ENCODE results near the gene TMEM145.
A peak's percentile ranks its signal among the peaks of the same experiment; 100 is the strongest.

The TMEM145 gene

DNA sequence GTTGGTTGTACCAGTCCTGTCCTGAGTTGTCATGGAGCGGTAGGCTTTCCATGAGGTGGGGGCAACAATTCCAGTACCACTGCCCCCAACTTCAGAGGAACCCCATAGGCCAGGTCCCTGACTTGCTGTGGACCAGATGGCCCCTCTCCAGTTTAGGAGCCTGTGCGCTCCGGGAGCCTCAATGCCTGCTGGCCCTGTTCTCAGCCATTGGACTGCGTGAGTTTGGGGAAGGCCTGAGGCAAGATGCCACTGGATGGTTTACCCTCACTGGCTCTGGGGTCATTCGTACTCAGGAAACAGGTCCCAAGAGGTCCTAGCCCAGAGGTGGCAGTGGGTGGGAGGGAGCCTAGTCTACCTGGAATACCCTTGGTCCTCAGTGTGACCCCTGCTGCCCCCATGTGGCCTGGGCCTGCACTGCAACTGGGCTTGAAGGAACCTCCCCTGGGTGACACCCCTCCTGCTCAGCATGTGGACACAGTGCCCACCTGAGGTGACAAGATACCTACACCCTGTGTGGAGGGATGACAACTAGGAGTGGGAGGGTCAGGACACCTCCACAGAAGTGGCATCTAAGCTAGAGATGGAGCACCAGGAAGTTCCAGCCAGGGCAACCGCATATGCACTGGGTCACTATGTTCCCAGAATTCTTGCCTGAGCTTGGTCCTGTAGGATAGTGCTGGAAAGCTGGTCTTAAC is 17.1 kb upstream of the TMEM145 start:
- peak; percentile 51 to 69 for DNase-seq (ENCODE audit: low read depth in 1 of 2, low spot score in 1 of 2)
- TF ChIP-seq JUND (IDR thresholded peaks at IDR 0.05; ENCODE audit: low read depth): no peak
- in situ Hi-C loops (cut with HindIII; ENCODE audit: low pct_unique_long_range_greater_than_20kb, low sequenced_read_pairs): no loop called here

DNA sequence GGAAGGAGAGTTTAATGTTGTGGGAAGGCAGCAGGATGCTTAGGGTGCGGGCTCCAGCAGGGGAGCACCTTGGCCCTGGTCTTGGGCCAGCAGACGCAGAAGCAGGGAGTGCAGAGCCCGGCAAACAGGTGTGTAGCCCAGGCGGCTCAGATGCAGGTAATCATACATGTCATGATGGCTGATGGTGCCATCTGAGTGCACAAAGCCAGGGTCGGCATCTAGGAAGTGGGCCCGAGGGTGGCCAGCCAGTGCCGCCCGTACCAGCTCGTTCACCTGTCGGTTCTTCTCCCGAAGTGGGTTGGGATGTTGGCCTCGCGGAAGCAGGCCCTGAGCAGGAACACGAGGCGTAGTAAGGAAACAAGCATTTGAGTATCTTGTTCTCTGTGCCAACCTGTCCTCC is 16.1 kb upstream of the TMEM145 start:
- TF ChIP-seq JUND (IDR thresholded peaks at IDR 0.05; ENCODE audit: low read depth): no peak

DNA sequence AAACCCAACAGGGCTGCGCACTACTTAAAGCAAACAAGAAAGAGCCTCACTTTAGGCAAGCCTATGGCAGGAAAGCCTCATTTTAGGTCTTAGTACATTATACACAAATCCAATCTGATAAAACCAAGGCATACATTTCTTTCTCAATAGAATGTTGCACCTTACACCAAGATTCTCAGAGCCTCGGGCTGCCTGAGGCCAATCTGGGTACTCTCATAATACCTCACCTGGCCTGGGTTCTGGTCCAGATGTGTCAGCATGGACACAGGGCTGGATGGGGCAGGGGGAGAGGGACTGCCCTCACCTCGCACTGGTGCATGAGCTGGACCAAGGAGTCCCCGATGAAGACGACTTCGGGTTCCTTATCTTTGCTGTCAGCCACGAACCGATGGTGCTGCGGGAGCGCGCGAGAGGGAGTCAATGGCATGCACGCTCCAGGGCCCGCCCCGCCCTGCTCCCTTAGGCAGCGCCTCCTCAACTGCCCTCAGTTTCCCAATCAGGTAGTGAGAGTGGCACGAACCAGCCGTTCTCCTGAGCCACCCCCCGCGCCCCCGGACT is 11.4 kb upstream of the TMEM145 start, which contains the start of gene PRR19:
Gene PRR19, plus strand, starts transcription at position 487 of the 558 bp plus-strand sequence. CDS start 7,453 bp downstream, outside the sequence.
- in situ Hi-C loops (cut with HindIII; ENCODE audit: low pct_unique_long_range_greater_than_20kb, low sequenced_read_pairs): no loop called here
- TF ChIP-seq JUND (IDR thresholded peaks at IDR 0.05; ENCODE audit: low read depth): no peak

More for the DNA sequence above, 16.1 kb upstream of the TMEM145 start:
- in situ Hi-C loops (cut with HindIII; ENCODE audit: low pct_unique_long_range_greater_than_20kb, low sequenced_read_pairs): no loop called here
- no peak for DNase-seq (ENCODE audit: low read depth in 1 of 2, low spot score in 1 of 2)

DNA sequence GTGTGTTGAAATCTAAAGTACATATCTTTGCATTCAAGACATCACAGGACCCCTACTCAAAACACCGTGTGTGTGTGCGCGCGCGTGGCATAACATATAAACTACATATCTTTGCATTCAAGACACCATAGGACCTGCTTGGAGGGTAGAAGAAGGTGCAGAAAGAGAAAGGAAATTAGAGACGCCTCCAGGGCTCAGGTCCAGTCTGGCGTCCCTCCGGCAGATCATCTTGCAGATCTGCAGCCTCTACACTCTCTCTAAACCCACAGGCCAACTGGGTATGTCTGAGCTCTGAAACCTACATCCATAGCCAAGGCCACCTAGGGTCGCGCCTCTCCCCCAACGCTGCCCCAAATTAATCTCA is 10.0 kb upstream of the TMEM145 start:
- in situ Hi-C loops (cut with HindIII; ENCODE audit: low pct_unique_long_range_greater_than_20kb, low sequenced_read_pairs): no loop called here
- TF ChIP-seq JUND (IDR thresholded peaks at IDR 0.05; ENCODE audit: low read depth): no peak
- DNase-seq (ENCODE audit: low read depth in 1 of 2, low spot score in 1 of 2): no peak

More for the DNA sequence above, 11.4 kb upstream of the TMEM145 start, which contains the start of gene PRR19:
- peak in 1 of 2 experiments; percentile 64 for DNase-seq (ENCODE audit: low read depth in 1 of 2, low spot score in 1 of 2)

DNA sequence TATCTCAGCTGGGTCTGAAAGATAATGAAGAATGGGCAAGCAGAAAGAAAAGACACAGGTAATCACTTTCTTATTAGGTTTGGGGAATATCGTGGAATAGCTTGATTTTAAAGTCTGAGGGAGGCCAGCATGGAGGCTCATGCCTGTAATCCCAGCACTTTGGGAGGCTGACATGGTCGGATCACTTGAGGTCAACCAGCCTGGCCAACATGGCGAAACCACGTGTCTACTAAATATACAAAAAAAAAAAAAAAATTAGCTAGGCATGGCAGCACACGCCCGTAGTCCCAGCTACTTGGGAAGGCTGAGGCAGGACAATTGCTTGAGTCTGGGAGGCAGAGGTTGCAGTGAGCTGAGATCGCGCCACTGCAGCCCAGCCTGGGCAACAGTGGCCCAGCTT is 9.2 kb upstream of the TMEM145 start:
- in situ Hi-C loops (cut with HindIII; ENCODE audit: low pct_unique_long_range_greater_than_20kb, low sequenced_read_pairs): no loop called here
- TF ChIP-seq JUND (IDR thresholded peaks at IDR 0.05; ENCODE audit: low read depth): no peak
- no peak for DNase-seq (ENCODE audit: low read depth in 1 of 2, low spot score in 1 of 2)

DNA sequence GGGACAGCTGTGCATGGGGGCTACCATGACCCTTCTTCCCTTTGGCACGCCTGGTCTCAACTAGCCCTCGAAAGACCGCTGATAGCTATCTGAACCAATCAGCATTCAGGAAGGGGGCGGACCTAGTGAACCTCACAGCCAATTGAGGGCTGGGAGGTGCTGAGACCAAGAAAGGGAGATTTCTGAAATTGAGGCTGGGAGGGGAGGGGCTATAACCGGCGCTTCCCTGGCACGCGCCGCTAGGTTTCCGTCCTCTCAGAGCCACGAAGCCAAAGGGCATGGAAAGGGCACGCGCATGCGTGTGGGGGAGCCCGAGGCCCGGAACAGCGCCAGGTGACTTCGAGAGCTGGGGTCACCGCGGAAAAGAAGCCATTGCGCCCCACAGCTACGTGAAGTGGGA is 6.5 kb upstream of the TMEM145 start:
- no peak for TF ChIP-seq JUND (IDR thresholded peaks at IDR 0.05; ENCODE audit: low read depth)
- no peak for DNase-seq (ENCODE audit: low read depth in 1 of 2, low spot score in 1 of 2)
- in situ Hi-C loops (cut with HindIII; ENCODE audit: low pct_unique_long_range_greater_than_20kb, low sequenced_read_pairs): no loop called here

DNA sequence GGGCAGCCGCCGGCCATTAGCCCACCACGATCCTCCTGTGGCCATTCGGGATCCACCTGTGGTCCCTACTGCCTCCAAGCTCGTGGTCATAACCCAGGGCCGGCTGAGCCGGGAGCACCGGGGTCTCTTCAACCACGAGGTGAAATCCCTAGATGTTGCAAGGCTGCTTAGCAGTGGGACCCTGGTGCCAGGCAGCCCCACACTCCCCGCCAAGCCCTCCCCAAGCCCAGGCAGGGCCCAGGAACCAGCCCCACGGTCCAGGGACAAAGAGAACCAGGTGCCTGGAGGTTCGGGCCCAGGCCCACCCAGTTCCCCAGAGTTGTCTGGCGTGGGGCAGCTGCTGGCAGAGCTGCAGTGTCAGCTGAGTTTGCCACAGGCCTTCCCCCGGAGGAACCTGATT is 3.4 kb upstream of the TMEM145 start:
- DNase-seq (ENCODE audit: low read depth in 1 of 2, low spot score in 1 of 2): no peak
- in situ Hi-C loops (cut with HindIII; ENCODE audit: low pct_unique_long_range_greater_than_20kb, low sequenced_read_pairs): no loop called here
- no peak for TF ChIP-seq JUND (IDR thresholded peaks at IDR 0.05; ENCODE audit: low read depth)

DNA sequence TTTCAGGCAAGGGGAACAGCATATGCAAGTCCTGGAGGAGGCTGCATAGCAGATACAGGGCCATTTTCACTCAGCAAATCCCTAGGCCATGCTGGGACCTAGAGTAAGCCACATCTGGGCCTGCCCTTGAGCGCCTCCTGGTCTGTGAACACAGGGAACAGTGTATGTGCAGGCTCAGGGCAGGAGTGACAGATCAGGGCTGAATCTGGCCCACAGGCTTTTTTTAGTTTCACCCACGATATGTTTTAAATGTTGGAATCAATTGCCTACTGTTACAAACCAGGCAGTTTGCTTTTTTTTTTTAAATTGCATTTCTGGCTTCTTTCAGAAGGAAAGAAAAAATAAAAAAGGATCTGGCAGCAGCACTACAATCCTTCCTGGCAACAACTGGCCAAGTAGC is 1.5 kb upstream of the TMEM145 start:
- DNase-seq (ENCODE audit: low read depth in 1 of 2, low spot score in 1 of 2): peak in 1 of 2 experiments; percentile 30
- in situ Hi-C loops (cut with HindIII; ENCODE audit: low pct_unique_long_range_greater_than_20kb, low sequenced_read_pairs): no loop called here
- no peak for TF ChIP-seq JUND (IDR thresholded peaks at IDR 0.05; ENCODE audit: low read depth)

DNA sequence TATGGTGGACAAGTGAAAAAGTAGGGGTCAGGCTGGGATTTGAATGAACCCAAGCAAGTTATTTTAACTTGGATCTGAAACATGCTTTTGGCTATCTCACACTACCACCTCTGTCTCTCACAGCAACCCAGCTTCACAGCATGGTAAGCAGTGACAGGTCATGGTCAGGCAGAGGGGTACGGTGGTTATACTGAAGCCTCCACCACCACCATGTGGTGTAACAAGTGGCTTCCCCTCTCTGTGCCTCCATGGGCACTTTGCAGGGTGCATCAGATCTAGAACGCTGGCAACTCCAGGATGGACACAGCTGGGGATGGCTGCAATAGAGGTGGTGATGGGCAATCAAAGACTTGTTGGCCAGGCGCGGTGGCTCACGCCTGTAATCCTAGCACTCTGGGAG is 739 bp upstream of the TMEM145 start:
- no peak for DNase-seq (ENCODE audit: low read depth in 1 of 2, low spot score in 1 of 2)
- no peak for TF ChIP-seq JUND (IDR thresholded peaks at IDR 0.05; ENCODE audit: low read depth)
- in situ Hi-C loops (cut with HindIII; ENCODE audit: low pct_unique_long_range_greater_than_20kb, low sequenced_read_pairs): no loop called here

DNA sequence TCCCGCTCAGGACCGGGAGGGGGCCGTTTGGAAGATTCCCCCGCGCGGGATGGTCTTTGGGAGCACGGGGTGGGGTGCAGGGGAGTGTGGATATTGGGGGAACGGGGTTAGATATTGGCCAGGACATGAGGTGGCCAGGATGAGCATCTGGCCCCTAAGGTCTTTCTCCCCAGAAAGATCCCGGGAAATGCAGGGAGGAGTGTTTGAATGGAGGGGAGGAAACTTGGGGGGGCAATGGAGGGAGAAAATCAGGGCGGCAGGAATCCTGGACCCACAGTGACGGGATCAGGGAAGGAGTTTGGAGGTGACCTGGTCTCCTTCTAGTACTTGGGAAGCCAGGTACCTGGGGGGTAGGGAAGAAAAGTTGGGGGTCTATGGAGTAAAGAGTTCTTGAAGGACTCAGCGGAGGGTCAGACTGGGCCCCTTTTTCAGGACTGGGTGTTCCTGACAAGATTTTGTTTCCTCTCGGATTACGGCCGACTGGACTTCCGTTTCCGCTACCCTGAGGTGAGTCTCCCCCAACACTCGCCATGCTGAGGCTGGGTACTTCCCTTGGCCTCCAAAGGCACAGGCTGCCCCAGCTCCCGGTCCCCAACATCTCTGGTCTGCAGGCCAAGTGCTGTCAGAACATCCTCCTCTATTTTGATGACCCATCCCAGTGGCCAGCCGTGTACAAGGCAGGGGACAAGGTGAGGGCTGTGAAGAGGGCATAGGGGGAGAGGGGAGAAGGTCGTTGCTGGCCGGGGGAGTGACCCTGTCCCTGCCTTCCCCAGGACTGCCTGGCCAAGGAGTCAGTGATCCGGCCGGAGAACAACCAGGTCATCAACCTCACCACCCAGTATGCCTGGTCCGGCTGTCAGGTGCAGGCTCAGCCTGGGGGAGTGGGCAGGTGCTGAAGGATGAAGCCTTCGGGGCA is 989 bp downstream of the TMEM145 start:
- no peak for DNase-seq (ENCODE audit: low read depth in 1 of 2, low spot score in 1 of 2)
- no peak for TF ChIP-seq JUND (IDR thresholded peaks at IDR 0.05; ENCODE audit: low read depth)
- in situ Hi-C loops (cut with HindIII; ENCODE audit: low pct_unique_long_range_greater_than_20kb, low sequenced_read_pairs): no loop called here

DNA sequence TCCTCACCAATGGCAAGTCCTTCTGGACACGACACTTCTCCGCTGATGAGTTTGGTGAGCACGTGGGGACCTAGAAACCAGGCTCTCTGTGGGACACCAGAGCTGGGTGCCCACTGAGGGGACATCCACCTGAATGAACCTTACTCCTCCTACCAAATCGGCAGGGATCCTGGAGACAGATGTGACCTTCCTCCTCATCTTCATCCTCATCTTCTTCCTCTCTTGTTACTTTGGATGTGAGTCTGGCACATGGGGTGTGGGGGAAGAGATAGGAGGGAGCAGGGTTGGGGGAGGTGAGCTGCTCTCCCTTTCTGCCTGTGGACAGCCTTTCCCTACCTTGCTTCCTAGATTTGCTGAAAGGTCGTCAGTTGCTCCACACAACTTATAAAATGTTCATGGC is 1.9 kb downstream of the TMEM145 start:
- DNase-seq (ENCODE audit: low read depth in 1 of 2, low spot score in 1 of 2): no peak
- no peak for TF ChIP-seq JUND (IDR thresholded peaks at IDR 0.05; ENCODE audit: low read depth)
- in situ Hi-C loops (cut with HindIII; ENCODE audit: low pct_unique_long_range_greater_than_20kb, low sequenced_read_pairs): no loop called here

DNA sequence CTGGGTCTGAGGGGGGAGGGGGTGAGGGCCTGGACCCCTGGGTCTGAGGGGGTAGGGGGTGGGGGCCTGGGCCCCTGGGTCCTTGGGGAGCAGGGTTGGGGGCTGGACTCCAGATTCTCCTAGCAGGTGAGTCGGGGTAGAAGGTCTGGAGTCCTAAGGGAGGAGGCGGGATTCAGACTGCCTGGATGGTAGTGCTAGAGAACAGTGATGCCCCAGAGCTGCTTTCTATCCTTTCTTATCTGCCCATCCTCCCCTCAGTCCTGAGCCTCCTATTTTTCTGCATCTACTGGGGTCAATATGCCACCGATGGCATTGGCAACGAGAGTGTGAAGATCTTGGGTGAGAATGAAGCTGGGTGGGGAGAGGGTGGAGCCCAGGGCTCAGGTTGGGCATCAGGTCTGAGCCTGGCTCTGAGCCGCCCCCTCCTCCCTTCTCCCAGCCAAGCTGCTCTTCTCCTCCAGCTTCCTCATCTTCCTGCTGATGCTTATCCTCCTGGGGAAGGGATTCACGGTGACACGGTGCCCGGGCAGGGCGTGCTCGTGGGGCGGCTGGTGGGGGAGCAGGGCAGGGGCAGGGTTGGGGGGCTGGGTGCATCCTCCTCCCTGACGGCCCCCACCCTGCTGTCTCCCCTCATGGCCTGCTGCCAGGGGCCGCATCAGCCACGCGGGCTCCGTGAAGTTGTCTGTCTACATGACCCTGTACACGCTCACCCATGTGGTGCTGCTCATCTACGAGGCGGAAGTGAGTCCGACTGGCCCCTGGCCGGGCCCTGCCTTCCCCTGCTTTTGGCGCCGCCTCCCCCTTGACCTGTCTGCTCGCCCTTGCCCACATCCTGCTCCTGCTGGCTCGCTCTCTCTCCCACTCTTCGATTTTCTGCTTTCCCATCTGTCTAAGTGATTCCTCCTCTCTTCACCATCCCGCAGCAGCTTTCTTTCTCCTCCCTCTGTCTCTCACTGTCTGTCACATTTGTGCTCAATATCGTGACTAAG is 3.4 kb downstream of the TMEM145 start:
- no peak for DNase-seq (ENCODE audit: low read depth in 1 of 2, low spot score in 1 of 2)
- no peak for TF ChIP-seq JUND (IDR thresholded peaks at IDR 0.05; ENCODE audit: low read depth)

More for the DNA sequence above, 3.4 kb downstream of the TMEM145 start:
- in situ Hi-C loops (cut with HindIII; ENCODE audit: low pct_unique_long_range_greater_than_20kb, low sequenced_read_pairs): no loop called here

All from T47D (cell line).